C4-2B (cell line): ENCODE measurements around the gene STK16.

Experiments
- ZFX ChIP-seq: fragments of 450-650 bp; IDR thresholded peaks from 2 replicates; pipeline ENCODE4 v1.6.1; 2017
- TF ChIP-seq, protein P1 (sequence below): fragments of 450-650 bp; conservative IDR thresholded peaks from 2 replicates; pipeline ENCODE4 v1.5.1; 2017; ENCODE audit warnings: mild to moderate bottlenecking

DNA sequence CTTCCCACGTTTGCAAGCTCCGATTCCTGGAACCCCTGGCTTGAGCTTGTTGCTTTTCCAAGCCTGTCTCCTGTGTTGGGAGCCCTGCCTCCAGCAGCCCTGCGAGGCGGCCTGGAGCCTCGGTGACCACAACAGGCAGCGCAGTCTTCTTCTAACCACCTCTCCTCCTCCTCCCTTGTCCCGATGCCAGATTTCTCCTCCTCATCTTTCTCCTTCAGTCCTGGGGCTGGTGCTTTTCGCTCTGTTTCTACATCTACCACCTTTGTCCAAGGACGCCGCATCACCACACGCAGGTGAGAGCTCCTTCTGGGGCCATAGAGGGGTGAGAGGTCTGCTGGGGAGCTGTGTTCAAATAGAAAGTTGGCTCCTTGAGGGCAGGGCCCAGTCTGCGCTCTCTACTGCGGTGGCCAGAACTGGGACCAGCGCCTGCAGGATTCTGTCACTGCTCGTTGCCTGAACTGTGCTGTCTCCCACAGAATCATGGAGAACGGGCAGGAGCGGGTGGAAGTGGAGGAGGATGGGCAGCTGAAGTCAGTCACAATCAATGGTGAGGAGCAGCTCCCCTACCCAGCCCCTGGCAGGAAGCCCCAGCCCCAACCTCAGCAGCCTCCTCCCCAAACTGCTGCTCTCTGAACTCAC, 37.8 kb downstream of the STK16 start:
- TF ChIP-seq, protein P1, sequence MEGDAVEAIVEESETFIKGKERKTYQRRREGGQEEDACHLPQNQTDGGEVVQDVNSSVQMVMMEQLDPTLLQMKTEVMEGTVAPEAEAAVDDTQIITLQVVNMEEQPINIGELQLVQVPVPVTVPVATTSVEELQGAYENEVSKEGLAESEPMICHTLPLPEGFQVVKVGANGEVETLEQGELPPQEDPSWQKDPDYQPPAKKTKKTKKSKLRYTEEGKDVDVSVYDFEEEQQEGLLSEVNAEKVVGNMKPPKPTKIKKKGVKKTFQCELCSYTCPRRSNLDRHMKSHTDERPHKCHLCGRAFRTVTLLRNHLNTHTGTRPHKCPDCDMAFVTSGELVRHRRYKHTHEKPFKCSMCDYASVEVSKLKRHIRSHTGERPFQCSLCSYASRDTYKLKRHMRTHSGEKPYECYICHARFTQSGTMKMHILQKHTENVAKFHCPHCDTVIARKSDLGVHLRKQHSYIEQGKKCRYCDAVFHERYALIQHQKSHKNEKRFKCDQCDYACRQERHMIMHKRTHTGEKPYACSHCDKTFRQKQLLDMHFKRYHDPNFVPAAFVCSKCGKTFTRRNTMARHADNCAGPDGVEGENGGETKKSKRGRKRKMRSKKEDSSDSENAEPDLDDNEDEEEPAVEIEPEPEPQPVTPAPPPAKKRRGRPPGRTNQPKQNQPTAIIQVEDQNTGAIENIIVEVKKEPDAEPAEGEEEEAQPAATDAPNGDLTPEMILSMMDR = no peak
- TF ChIP-seq ZFX = no peak
